ENCODE results near the gene NOA1. TPM values are rescaled to one million over a fixed set of nuclear protein-coding genes. Genes with fewer than 3 reads are reported as not detected.

Gene NOA1
- total and polyA plus RNA-seq, 2 of the 8 experiments (the other 6 are each of a cell fraction or from before 2014, with no cell fraction given) = 24.3 to 28.1 TPM

DNA sequence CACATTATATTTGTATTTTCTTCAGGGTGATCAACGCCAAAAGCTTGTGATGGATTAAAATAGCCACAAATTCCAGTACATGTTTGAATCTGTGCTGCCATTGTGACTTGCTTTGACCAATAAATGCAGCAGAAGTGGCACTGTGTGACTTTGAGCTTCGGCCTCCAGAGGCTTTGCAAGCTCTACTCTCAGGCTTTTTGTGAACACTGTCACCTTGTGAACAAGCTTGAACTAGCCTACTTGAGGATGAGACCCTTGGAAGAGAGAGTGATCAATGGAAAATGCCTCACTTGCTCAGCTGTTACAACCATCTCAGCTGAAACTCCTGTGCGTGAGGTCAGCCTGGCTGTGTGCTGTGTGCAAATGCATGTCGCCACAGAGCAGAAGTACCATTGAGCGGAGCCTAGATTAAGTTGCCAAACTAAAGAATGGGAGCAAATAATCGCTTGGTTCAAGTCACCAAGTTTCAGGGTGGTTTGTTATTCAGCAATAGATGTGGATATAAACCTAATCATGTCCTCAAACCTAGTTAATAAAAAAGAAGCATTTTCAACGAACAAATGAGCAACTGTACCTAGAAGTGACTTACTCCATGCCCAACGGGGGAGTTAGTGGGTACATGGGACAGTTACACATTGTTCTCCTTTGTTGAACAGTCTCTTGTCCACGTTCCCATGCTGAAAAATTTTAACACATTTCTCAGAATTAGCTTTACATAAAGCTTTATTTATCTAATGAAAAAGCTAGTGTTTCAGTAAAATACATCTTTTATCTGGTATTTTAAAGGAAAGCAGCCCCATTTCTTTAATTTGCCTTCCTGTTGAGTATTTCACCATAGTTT lies 23.5 kb downstream of the NOA1 start:
- Histone ChIP-seq H3K27ac (ENCODE audit: low read depth, low read length) (no peak overlapping the region), H3K18ac (ENCODE audit: extremely low read depth, low read length) (no peak overlapping the region), H3K4me1 (replicated peaks in 1 of 4; ENCODE audit: control insufficient read depth in 3 of 4, insufficient read depth in 4 of 4, low read length in 3 of 4) (no peaks in the 10 kb centered on the region), H3K14ac (ENCODE audit: insufficient read length) (no peak overlapping the region), H3K27me3 (replicated peaks in 1 of 4; ENCODE audit: control insufficient read depth in 3 of 4, extremely low read depth in 1 of 4, insufficient read depth in 3 of 4, low read length in 3 of 4) (peaks cover 0 to 6% (median 3%) of the 10 kb centered on the region in 4 experiments; a peak in 4 of 7 replicates), H3K9me3 (ENCODE audit: insufficient read depth in 2 of 2, low read depth in 1 of 2, low read length in 1 of 2) (no peaks in the 10 kb centered on the region), H2BK15ac (ENCODE audit: low read length) (no peak overlapping the region), H2BK120ac (replicated peaks; ENCODE audit: low read depth, low read length) (no peak overlapping the region), H3K23me2 (ENCODE audit: low read depth, low read length) (no peaks in the 10 kb centered on the region), H3K9ac (replicated peaks in 1 of 4; ENCODE audit: extremely low read depth in 1 of 4, low read depth in 3 of 4, low read length in 3 of 4) (no peak overlapping the region), H2BK20ac (ENCODE audit: low read length) (no peak overlapping the region), H4K20me1 (replicated peaks in 1 of 2; ENCODE audit: control insufficient read depth in 1 of 2, insufficient read depth in 2 of 2, low read length in 2 of 2) (peaks cover 0 to 3% of the 10 kb centered on the region in 2 experiments), H4K8ac (ENCODE audit: extremely low read depth, insufficient read depth, low read length) (no peak overlapping the region), H3K79me1 (ENCODE audit: low read depth, low read length) (no peaks in the 10 kb centered on the region), H4K5ac (ENCODE audit: insufficient read length, low read depth, low read length) (no peak overlapping the region), H3K56ac (replicated peaks; ENCODE audit: insufficient read length, low read depth, low read length) (no peak overlapping the region), H3K79me2 (ENCODE audit: control insufficient read depth in 1 of 2, insufficient read depth in 2 of 2, low read length in 2 of 2) (no peaks in the 10 kb centered on the region), H2BK5ac (ENCODE audit: low read depth, low read length) (no peak overlapping the region), H2BK12ac (ENCODE audit: low read depth, low read length) (no peak overlapping the region), H3K4ac (replicated peaks; ENCODE audit: insufficient read length, low read depth, low read length) (no peak overlapping the region), H2AK5ac (ENCODE audit: low read depth, low read length) (no peak overlapping the region), H3K36me3 (ENCODE audit: control insufficient read depth in 2 of 4, insufficient read depth in 4 of 4, low read length in 3 of 4) (no peaks in the 10 kb centered on the region), H3K4me2 (ENCODE audit: insufficient read depth in 1 of 2, low read depth in 2 of 2, low read length in 2 of 2) (no peak overlapping the region), H4K91ac (replicated peaks; ENCODE audit: insufficient read length, low read length) (no peak overlapping the region), H2AFZ (ENCODE audit: low read length) (no peak overlapping the region), H3K23ac (ENCODE audit: insufficient read length) (no peak overlapping the region), H3K4me3 (ENCODE audit: extremely low read depth in 1 of 4, insufficient read depth in 2 of 4, low read depth in 3 of 4, low read length in 4 of 4) (no peak overlapping the region)
- DNase-seq (ENCODE audit: low read depth in 1 of 2, low spot score in 2 of 2) (no peak), FAIRE-seq (no peak)
- TF ChIP-seq RNF2 (IDR thresholded peaks at IDR 0.05; ENCODE audit: borderline replicate concordance, low read depth, low read length, missing control alignments, poor library complexity, severe bottlenecking) (no peak), CBX5 (IDR thresholded peaks at IDR 0.05; ENCODE audit: low read depth, low read length) (no peak), MAX (IDR thresholded peaks at IDR 0.05) (no peak), SP1 (IDR thresholded peaks at IDR 0.05; ENCODE audit: low read depth, low read length) (no peak), KDM5A (IDR thresholded peaks at IDR 0.05; ENCODE audit: low read length) (no peak), NANOG (IDR thresholded peaks at IDR 0.05; ENCODE audit: insufficient read depth, low read depth, low read length, poor library complexity, severe bottlenecking) (no peak), MAFK (IDR thresholded peaks at IDR 0.05; ENCODE audit: low read depth, low read length) (no peak), HDAC6 (IDR thresholded peaks at IDR 0.05; ENCODE audit: low read depth, low read length) (no peak), POLR2A (IDR thresholded peaks at IDR 0.05; ENCODE audit: control extremely low read depth in 1 of 2, low read depth in 2 of 2, low read length in 2 of 2) (no peak), TAF7 (optimal IDR thresholded peaks at IDR 0.05; ENCODE audit: borderline replicate concordance, low read depth, low read length) (no peak)
- ChIA-PET CTCF (ENCODE audit: partially characterized antibody) (interaction anchor here (0.8 to 1.0 kb wide), 2 partner anchors 17 to 56 kb away, joined by 3 read pairs; no protein-coding TSS in a partner anchor), POLR2A (ENCODE audit: partially characterized antibody) (interaction anchor here (1.0 to 2.2 kb wide), 4 partner anchors 8 to 109 kb away, joined by 4 to 8 read pairs (median 6); partner anchors contain the start of gene POLR2B)
- WGBS, 2 experiments (ENCODE audit: extremely low coverage in 1 of 2, insufficient coverage in 1 of 2, insufficient read length in 1 of 2, insufficient replicate concordance in 2 of 2, low coverage in 1 of 2, low lambda C conversion rate in 2 of 2, missing lambda C conversion rate in 1 of 2) = 85% methylated on average over 9 of the region's 9 CpGs; no CpG with 5 or more reads in 1 of the 2 experiments

All from H1 (cell line).